HG02678 (cell line): ENCODE data around the gene ZNF559.
"Not testable (repeated sequence)": the region's sequence is repeated elsewhere in the genome, so short reads cannot be mapped to it uniquely, and the experiment has no call there.

Experiments used
- ATAC-seq: cut with Tn5 transposase; IDR thresholded peaks from one replicate; pipeline ENCODE4 v1.9.1; 2021; ENCODE audit warnings: mild to moderate bottlenecking, moderate library complexity; ENCODE audit not compliant: unreplicated experiment

The ZNF559 gene

GRCh38 chr19:9323919-9324583 is at the start of gene ZNF559:
TSS of gene ZNF559 (plus strand) at chr19:9324179. CDS start at chr19:9338550, 14,371 bp downstream.
- ATAC-seq = peak; percentile 96

- not testable (repeated sequence) for ATAC-seq
Observed at GRCh38 chr19:9283485-9283884, 40.5 kb upstream of the ZNF559 start.

GRCh38 chr19:9289231-9289884 is 34.6 kb upstream of the ZNF559 start:
- no peak for ATAC-seq

- ATAC-seq = no peak
Observed at GRCh38 chr19:9295411-9295849, 28.5 kb upstream of the ZNF559 start.

GRCh38 chr19:9296336-9296735 is 27.6 kb upstream of the ZNF559 start:
- no peak for ATAC-seq

- ATAC-seq = no peak
Observed at GRCh38 chr19:9306443-9306842, 17.5 kb upstream of the ZNF559 start.

- no peak for ATAC-seq
Observed at GRCh38 chr19:9308091-9308770, 15.7 kb upstream of the ZNF559 start.

- peak; percentile 89 for ATAC-seq
Observed at GRCh38 chr19:9309139-9309973, 14.6 kb upstream of the ZNF559 start, which contains the start of gene ZNF699. TSS of gene ZNF699 (minus strand) at chr19:9309838. CDS start at chr19:9305119, 4,719 bp downstream.

GRCh38 chr19:9309974-9310446 is 14.0 kb upstream of the ZNF559 start:
- ATAC-seq = peak; percentile 63

- no peak for ATAC-seq
Observed at GRCh38 chr19:9313756-9314155, 10.2 kb upstream of the ZNF559 start.

- no peak for ATAC-seq
Observed at GRCh38 chr19:9321338-9321737, 2.6 kb upstream of the ZNF559 start.

GRCh38 chr19:9321756-9322155 is 2.2 kb upstream of the ZNF559 start:
- ATAC-seq = not testable (repeated sequence)

GRCh38 chr19:9322201-9322600 is 1.8 kb upstream of the ZNF559 start:
- not testable (repeated sequence) for ATAC-seq

GRCh38 chr19:9323557-9323918 is 441 bp upstream of the ZNF559 start:
- peak; percentile 25 for ATAC-seq

GRCh38 chr19:9324584-9324962 is 594 bp downstream of the ZNF559 start:
- no peak for ATAC-seq

GRCh38 chr19:9329999-9330398 is 6.0 kb downstream of the ZNF559 start:
- ATAC-seq = no peak

GRCh38 chr19:9342610-9343304 is 18.8 kb downstream of the ZNF559 start:
- ATAC-seq = no peak

GRCh38 chr19:9345005-9345404 is 21.0 kb downstream of the ZNF559 start:
- ATAC-seq = no peak

GRCh38 chr19:9348253-9348652 is 24.3 kb downstream of the ZNF559 start:
- no peak for ATAC-seq

- ATAC-seq = no peak
Observed at GRCh38 chr19:9348671-9349070, 24.7 kb downstream of the ZNF559 start.
